GM18867 (cell line): ENCODE data around the gene HHAT.
A peak's percentile ranks its signal among the peaks of the same experiment; 100 is the strongest.
"Not testable (repeated sequence)": the region's sequence is repeated elsewhere in the genome, so short reads cannot be mapped to it uniquely, and the experiment has no call there.

ENCODE experiments used
- ATAC-seq: cut with Tn5 transposase; IDR thresholded peaks from one replicate; pipeline ENCODE4 v1.9.1; 2021; ENCODE audit warnings: mild to moderate bottlenecking, moderate library complexity; ENCODE audit not compliant: unreplicated experiment

The HHAT gene

DNA sequence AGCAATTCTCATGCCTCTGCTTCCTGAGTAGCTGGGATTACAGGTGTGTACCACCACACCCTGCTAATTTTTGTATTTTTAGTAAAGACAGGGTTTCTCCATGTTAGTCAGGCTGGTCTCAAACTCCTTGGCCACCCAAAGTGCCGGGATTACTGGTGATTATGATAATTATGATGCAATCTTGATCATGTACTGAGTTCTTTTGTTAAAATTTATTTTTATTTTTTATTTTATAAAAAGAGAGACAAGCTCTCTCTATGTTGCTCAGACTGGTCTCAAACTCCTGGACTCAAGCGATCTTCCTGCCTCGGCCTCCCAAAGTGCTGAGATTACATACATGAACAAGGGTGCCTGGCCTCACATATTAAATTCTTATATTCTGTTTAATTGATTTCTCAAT is 25.6 kb downstream of the HHAT start:
- ATAC-seq: not testable (repeated sequence)

DNA sequence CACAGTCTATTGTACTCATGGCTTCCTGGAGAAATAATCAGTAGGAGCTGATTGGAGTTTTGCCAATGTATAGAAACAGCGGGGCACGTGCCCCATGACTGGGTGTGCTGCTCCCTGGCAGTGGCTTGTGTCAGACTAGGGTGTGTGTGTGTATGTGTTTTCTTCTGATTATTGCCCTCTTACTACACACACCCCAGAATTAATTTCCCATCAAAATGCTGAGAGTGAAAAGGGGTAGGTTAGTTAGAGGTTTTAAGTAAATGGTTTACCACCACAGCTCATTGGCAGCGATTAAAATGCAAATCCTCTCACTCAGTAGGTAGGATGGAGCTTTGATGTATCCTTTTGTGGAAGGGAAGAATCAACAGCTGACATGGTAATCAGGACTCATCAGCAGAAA is 29.9 kb downstream of the HHAT start:
- ATAC-seq: no peak

DNA sequence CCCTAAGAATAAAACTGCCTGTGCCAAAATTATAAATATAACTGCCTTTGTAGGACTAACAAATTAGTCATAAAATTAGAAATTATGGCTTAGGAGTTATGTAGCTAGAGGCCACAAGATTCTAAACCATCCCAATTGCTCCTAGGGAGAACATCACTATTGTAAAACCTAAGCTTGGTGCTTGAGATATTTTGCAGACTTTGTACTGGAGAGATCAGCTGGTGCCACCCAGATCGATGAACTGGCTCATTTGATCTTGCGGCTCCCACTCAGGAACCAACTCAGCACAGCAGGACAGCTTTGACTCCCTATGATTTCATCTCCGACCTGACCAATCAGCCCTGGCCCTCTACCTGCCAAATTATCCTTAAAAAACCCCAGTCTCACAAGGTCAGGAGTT is 30.6 kb downstream of the HHAT start:
- no peak for ATAC-seq

DNA sequence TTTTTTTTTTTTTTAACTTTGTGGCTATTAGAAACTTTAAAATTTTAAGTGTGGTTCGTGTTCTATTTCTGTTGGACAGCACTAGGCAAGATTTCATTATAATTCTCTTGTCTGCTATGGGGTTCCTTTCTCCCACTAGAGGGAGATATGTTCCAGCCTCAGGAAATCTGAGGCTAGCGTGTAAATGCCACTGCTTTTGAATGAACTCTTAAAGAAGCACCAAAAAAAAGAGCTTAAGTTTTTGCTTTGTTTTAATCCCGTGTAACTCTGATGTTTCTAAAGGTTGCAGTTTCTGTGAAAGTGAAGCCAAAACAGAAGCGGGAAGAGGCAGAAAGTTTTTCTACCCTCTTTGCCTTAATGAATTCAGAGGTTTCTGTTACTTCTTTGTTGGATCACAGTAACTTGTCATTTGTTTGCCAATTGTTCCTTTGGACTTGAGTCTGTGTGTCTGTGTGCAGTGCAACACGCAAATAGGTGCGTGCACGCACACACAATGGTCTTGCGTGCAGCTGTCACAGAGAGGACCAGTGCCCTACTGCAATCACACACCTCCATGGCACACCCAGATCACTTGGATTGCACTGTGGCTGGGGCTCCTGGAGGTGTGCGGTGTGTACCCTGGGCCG is 32.3 kb downstream of the HHAT start:
- ATAC-seq: peak; percentile 89

DNA sequence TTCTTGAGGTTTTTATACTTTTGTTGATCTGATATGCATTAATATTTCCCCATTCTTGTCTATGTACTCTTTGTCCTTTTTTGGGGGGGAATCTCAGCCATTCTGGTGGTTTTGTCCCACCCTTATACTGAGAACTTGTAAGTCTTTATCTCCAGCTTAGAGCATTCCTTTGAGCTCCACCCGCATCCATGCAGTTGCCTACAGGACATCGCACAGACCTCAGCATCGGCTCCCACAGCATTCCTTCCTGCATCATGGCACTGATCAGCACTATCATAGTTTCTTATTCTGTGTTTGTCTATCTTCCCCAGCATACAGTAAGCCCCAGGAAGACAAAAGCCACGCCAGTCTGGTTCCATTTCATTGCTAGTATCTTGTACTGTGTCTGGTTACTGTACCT is 33.0 kb downstream of the HHAT start:
- no peak for ATAC-seq

DNA sequence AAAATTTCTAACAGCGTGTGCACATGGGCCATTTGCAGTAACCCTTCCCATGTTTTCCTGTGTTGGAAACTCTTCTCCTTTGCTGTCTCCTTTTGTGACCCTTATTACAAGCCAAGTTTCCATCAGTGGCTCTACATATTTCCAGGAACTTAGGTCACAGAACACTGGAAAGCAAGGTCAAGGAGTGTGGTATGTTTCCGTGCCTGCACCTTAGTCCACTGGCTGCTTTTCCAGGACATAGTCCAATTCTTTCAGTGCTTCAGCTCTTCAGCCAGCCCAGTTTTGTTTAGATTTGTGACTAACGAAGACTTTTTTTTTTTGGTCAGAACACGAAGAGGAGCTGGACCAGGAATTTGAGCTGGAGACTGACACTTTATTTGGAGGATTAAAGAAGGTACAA is 33.8 kb downstream of the HHAT start:
- ATAC-seq: no peak

DNA sequence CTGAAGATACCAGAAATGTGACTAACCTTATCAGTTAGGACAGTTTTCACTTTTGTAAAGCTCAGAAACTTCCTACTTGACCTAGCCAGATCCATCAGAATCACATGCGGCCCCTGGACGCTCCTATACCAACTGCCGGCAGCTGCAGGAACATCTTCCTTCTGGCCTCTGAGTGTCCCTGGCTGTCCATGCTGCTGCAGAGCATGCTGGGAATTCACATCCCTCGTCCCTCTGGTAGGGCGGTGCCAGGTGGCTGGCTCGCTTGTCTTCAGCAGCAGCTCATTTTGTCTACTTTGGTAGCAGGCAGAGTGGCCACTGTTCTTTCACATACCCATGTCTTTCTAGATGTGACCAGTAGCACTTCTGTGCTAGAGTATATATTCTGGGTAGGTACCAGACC is 34.4 kb downstream of the HHAT start:
- no peak for ATAC-seq

DNA sequence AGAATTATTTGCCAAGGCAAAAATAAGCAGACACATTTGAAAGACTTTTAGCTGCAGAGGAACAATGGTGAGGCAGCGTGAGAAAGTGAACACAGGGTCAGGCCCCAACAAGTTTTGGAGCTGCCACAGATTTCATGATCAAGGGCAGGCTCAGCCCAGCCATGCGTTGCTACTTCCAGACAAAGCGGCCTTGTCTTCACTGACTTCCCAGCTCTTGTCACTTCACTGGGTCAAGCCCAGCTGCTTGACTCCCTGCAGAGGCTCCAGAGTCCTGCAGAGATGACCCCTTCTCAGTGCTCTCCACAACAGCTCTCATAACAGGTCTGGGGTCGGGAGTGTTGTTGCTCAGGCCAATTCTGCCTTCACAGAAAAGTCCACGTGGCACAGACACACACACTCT is 35.8 kb downstream of the HHAT start:
- ATAC-seq: no peak

DNA sequence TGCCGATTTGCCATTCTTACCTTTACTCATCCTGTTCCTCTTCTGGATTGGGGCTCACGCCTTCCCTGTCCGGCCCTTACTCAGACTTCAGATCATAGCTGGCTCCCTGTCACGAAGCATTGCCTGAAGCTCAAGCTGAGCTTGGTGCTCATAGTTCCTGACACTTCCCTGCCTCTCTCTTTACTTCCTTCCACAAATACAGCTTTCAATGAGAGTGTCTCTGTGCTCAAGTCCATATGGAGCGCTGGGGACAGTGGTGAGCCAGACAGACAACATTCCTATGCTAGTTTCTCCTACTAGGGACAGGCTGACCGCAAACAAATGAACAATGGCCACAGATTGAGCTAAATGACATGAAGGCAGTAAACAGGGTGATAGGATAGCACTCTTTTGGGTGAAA is 38.1 kb downstream of the HHAT start:
- no peak for ATAC-seq

DNA sequence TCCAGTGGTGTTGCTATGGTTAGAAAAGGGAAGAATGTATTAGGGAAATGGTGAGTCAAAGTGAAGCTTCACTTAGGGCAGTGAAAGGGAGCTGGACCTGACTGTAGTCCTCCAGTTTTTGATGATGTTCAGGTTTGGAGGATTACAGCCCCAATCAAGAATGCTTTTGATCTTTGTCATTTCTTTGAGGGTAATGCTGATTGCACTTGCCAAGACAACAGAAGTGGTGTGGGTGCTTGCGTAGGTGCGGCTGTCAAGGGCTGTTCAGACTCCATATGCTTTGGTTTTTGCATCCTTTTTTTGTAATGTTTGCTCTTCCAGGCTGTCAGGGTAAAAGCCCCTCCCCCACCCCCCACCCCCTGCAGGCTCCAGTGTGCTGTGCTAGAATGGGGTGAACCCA is 38.9 kb downstream of the HHAT start:
- no peak for ATAC-seq

DNA sequence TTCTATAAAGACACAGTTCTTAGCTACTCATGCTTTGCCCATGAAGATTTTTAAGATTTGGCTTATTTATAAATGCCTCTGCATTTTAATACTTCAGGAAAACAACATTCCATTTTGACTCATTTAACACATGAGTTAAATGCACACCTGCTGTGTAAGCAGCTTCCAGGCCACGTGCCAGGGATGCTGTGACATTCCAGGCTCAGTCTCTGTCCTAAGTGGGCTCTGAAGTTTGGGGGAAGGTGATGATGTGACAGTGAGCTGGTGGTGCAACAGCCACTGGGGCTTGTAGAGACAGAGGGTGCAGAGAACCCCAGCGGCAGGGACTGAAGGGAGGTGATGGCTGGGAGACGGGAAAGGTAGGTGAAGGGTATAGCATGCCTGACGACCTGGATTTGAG is 40.7 kb downstream of the HHAT start:
- no peak for ATAC-seq

DNA sequence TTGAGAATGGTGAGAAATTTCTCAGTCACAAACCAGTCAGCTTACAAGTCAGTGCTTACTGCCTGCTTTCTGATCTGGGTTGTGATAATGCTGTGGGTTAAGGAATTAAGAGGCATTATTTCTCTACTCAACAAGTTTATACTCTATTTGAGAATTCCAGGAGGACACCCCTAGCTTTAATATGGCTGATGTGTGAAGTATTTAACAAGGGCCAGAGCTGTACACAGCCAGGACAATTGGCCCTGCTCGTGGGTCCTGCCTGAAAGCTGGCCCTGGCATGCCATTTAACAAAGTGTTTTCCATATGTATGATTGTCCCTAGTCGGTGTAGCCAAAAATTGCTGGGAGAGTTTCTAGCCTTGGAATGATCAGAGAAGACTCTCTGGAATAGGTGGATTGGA is 43.2 kb downstream of the HHAT start:
- ATAC-seq: no peak

DNA sequence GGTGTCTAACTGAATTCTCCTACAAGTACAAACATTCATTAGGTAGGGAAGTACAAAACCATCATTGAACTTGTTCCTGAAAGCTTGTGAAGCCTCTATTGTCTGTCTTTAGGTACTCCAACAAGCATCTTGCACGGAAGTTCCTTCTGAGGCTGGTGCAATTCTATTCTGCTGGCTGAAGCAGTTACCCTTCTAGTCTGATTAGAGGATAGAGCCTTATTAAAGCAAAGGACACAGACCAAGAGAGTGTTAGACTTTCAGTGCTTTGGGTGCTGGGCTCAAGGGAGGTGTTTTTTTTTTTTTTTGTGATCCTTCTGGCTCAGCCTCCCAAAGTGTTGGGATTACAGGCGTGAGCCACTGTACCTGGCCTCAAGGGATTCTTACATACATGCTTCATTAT is 43.8 kb downstream of the HHAT start:
- no peak for ATAC-seq

DNA sequence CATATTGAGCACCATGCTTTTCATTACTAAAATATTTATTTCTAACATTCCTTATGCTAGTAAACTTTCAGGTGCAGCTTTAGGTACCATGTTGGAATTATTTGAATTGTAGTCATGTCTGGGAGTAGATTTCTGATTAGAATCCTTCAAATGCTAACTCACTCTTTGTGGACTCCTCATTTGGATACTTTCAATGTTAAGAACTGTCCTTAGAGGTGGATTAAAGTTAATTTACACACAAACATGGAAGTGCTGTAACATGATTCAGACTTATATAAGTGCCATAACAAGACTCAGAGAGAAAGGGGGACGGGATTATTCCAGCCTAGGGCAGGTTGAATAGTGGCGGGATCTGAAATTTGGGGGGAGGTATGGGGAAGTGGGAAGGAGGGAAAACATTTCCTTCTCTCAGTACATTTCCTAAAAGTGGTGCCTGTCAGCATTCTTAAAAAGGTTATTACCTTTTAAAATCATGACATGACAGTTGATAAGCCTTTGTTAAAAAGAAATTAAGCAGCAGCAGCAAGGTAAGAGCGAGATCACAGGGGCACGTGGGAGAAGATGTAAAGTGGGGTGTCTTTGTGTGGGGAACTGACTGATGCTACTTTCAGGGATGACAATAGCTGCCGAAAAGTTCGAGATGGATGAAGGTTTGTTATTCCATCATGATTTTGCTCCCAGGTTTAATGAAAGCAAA is 44.4 kb downstream of the HHAT start:
- ATAC-seq: no peak

DNA sequence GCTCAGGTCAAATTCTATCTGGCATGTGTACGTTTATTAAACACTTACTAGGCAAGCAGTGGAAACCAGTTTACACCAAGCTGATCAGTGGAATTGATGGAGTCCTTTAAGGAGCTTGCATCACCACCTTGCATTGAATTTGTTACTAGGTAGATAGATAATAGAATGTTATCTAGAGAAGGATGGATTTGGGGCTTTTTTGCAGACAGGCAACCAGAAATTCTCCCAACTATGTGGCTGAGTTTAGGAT is 44.9 kb downstream of the HHAT start:
- no peak for ATAC-seq

DNA sequence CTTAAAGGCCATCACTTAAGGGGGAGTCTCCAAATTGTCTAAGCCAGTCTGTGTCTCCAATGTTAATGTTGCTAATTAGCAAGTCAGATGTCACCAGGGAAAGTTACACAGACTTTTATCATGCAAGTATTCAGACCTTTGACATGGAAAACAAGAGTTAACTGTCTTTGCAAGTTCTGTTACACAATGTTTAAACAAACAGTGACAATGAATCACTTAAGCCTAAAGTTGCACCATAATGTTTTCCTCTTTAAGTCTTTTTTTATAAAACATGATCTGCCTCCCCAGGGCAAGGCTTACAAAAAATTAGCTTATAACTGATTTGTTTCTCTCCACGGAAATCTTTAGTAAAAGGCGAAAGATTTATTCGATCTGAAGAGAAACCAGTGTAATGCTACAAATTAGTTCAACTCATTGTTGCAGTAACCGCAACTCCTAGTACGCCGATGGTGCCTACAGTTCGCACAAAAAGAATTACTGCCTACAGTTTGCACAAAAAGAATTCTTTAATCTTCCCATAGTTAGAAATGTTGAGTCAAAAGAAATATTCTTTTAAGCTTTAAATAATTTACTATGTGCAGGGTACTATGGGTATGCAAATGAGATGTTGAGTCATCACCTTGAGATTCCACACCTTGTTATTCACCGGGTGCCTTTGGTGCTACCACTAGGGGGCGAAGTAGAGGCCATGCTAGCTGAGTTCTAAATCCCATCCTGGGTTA is 45.3 kb downstream of the HHAT start:
- ATAC-seq: peak; percentile 71

DNA sequence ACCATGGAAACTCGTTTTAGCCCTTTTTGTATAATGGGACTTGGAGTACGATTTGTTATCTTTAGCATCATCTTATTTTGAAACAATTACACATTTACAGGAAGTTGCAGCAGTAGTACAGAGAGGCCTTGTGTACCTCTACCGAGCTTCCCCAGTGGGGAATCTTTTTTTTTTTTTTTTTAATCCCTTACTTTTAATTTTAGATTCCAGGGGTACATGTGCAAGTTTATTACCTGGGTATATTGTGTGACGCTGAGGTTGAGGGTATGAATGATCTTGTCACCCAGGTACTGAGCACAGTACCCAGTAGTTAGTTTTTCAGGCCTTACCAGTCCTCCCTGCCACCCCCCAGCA is 45.9 kb downstream of the HHAT start:
- no peak for ATAC-seq

DNA sequence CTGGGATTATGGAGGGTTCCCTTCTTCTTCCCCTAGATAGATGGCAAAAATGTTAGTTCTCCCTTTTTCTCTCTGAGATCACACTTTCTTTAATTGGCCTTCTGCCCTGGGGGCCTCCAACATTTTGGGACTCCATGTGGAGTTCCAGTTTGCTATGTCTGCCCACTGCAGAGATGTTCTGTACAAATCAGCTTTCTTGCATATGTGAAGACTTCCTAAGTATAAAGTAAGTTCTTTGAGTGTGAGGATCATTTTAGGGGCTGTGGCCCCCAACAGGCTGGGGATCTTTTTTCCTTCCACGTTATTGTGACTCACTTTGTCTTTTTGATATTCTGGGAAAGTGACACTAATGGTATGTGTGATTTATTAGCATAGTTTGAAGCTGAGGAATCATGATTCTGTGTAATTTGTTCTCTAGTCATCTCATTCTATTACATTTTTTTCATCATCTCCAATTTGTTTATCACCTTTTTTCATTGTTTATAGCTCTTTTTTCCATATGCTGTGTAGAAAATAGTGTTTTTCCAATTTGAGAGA is 48.2 kb downstream of the HHAT start:
- ATAC-seq: no peak

DNA sequence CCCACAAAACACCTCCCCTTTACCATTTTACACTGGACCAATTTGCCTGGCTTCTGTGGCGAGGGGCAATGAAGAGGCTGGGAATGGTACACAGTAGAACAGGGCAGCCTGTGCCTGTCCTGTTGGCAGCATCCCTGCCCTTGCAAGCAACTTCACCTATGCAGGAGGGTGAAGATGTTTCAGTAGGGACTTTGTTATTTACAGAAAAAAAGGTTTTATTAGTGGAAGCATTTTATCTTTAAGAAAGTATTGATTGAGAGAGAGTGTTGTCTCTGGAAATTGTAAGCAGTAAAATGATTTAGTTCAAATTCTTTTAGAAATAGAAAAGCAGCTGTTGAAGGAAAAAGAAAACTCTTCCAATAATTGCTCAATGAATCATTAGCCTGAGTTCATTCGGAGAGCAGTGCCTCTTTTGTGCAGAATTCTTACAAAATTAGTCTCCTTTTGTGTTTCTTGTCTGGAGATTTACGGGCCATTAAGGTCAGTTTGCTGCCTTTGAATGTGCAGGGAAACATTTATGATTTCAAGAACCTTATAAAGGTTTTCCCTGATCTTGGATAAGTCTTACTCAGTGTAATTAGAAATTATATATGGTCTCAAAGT is 49.1 kb downstream of the HHAT start:
- ATAC-seq: no peak

DNA sequence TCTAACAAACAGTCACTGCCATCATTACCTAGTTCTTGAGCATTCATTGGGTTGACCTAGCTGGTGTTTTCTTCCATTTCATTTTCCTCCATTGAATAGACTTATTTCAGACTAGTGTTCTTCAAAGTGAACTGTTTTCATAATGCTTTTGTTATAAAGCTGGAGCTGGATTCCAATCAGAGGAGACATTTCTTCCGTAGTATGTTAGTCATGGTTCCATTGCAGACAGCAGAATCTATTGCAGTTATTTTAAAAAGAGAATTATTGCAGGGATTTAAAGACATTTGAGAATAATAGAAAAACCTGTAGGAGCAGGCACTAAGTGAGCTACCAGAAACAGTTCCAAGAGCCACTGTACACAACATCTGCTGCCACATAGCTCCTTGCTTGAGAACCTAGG is 50.0 kb downstream of the HHAT start:
- no peak for ATAC-seq

DNA sequence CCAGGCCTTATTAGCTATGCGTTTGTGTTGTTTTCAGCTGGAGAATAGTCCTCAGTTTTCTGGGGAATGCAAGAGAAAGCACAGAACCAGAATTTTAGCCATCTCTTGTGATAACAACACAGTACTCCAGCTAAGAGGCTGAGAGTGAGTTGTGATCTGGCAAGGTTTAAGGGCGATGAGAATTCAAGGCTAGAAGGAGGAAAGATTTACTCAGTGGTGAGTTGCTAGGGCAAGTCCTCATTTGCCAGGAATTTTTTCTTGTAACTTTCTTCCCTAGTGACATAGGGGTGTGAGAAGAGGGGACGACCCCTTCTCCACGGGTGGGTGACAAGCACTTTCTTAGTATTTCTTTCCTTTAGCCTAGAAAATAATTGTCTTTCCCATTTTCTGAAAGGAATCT is 53.2 kb downstream of the HHAT start:
- no peak for ATAC-seq

DNA sequence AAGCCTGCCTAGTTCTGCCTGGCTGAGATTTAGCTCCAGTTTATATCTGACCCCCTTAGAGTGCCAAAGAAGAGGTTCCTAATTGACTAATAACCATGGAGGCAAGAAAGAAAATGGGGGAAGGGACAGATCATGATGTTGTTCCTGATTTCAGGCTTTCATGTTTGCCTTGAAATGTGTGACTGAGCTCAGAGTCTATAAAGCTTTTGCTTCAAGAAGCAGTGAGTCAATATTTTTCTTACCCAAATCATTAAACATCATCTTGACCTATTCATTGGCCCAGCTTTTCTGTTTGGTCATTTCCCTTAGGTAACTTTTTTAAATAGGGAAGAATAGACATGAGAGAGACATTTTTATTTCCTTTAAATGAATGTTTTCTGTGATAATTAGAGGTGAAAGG is 55.9 kb downstream of the HHAT start:
- no peak for ATAC-seq
